K562 (cell line): Measurements from ENCODE around the gene TMEM154. TPM values are rescaled to one million over a fixed set of nuclear protein-coding genes. Genes with fewer than 3 reads are reported as not detected.

Experiments
- ATAC-seq: fragments of 200-7000 bp; cut with Tn5 transposase; 3 replicates; pipeline ENCODE4 v1.9.1; 2020; ENCODE audit warnings: moderate library complexity
- BruUV-seq: library from RNA; stranded (reverse); fragments of 400-500 nt; replicated peaks from 2 replicates; lab custom pipeline; 2021; lab: Mats Ljungman, UMichigan
- CTCF ChIA-PET: fragments of 300-600 bp; formaldehyde crosslinking; extraction: SDS; loops from one replicate; lab custom pipeline; 2021; ENCODE audit warnings: low intra/inter-chr PET ratio; lab: Yijun Ruan, JAX
- POLR2A ChIA-PET: fragments of 300-600, 350-650 bp; sonication (Branson Sonifier 250); formaldehyde crosslinking; extraction: SDS; loops from one replicate; lab custom pipeline; 2021; ENCODE audit warnings: antibody characterized with exemption, inconsistent platforms; lab: Yijun Ruan, JAX
- DNase-seq, 4 experiments: peaks; one replicate each; pipeline versions ENCODE4 v3.0.0 to v3.0.0-alpha.2; 2011 to 2018; ENCODE audit warnings: low spot score in 3 of 4, mixed read lengths in 3 of 4; ENCODE audit errors: extremely low read depth in 1 of 4
- FAIRE-seq: peaks from 2 replicates; lab custom pipeline; 2011; peaks lifted over from hg19 to GRCh38; lab: Jason Lieb, UNC
- H2AFZ ChIP-seq: 2 replicates; pipeline ENCODE4 v1.6.0; 2011; ENCODE audit warnings: low read depth, low read length, control low read depth, inconsistent platforms
- H3K27ac ChIP-seq: fragments of 200-600 bp; 3 replicates; pipeline ENCODE4 v1.8.0; 2011; ENCODE audit warnings: low read depth, mild to moderate bottlenecking, control low read depth, inconsistent platforms, low read length, moderate library complexity, mixed read lengths; ENCODE audit errors: extremely low read depth
- H3K27me3 ChIP-seq, 2 experiments: fragments of 300-600 bp in 1 of 2; 2 replicates in 1 of 2; 3 replicates in 1 of 2; pipeline versions ENCODE4 v1.6.0 to v1.8.0; 2011; ENCODE audit warnings: inconsistent platforms in 2 of 2, low read length in 2 of 2, mild to moderate bottlenecking in 1 of 2, mixed read lengths in 1 of 2, moderate library complexity in 1 of 2; ENCODE audit not compliant: control insufficient read depth in 2 of 2, insufficient read depth in 2 of 2
- H3K36me3 ChIP-seq: fragments of 300-600 bp; 3 replicates; pipeline ENCODE4 v1.8.0; 2011; ENCODE audit warnings: mild to moderate bottlenecking, low read length, inconsistent platforms; ENCODE audit not compliant: control insufficient read depth, insufficient read depth
- H3K4me1 ChIP-seq, 2 experiments: fragments of 200-600 bp in 1 of 2; replicated peaks in 1 of 2; 2 replicates in 1 of 2; 3 replicates in 1 of 2; pipeline versions ENCODE4 v1.5.1 to v1.8.0; 2011; ENCODE audit warnings: inconsistent platforms in 2 of 2, low read length in 2 of 2, mild to moderate bottlenecking in 1 of 2, mixed read lengths in 1 of 2, moderate library complexity in 1 of 2; ENCODE audit not compliant: control insufficient read depth in 2 of 2, insufficient read depth in 2 of 2
- H3K4me2 ChIP-seq: 2 replicates; pipeline ENCODE4 v1.6.1; 2011; ENCODE audit warnings: low read length, control low read depth, inconsistent platforms, mixed read lengths; ENCODE audit not compliant: insufficient read depth
- H3K4me3 ChIP-seq: fragments of 200-600 bp; sonication (generic), shearing (Covaris generic); 2 replicates; pipeline ENCODE4 v1.5.1; 2016; ENCODE audit warnings: control low read depth, inconsistent platforms
- H3K79me2 ChIP-seq: fragments of 200-600 bp; 3 replicates; pipeline ENCODE4 v1.8.0; 2011; ENCODE audit warnings: low read length, inconsistent platforms; ENCODE audit not compliant: control insufficient read depth, insufficient read depth
- H3K9ac ChIP-seq, 2 experiments: 2 replicates each; pipeline versions ENCODE4 v1.6.0 to v1.6.1; 2011; ENCODE audit warnings: low read depth in 2 of 2, low read length in 2 of 2, control low read depth in 1 of 2, inconsistent platforms in 1 of 2, mild to moderate bottlenecking in 1 of 2, mixed read lengths in 1 of 2; ENCODE audit not compliant: insufficient read depth in 1 of 2
- H3K9me1 ChIP-seq: one replicate; pipeline ENCODE4 v1.6.0; 2011; ENCODE audit warnings: inconsistent platforms, mild to moderate bottlenecking, low read length, moderate library complexity; ENCODE audit not compliant: control insufficient read depth, insufficient read depth
- H3K9me3 ChIP-seq: replicated peaks from 2 replicates; pipeline ENCODE4 v1.5.1; 2011; ENCODE audit warnings: low read depth, low read length, inconsistent platforms; ENCODE audit not compliant: control insufficient read depth, insufficient read depth
- H4K20me1 ChIP-seq: replicated peaks from 2 replicates; pipeline ENCODE4 v1.6.1; 2011; ENCODE audit warnings: low read length, inconsistent platforms, mixed read lengths; ENCODE audit not compliant: control insufficient read depth, insufficient read depth
- CBFA2T2 ChIP-seq: fragments of 450-650 bp; conservative IDR thresholded peaks from 2 replicates; pipeline ENCODE4 v1.6.1; 2017; ENCODE audit warnings: mild to moderate bottlenecking
- CBFA2T3 ChIP-seq: fragments of 450-650 bp; IDR thresholded peaks from 2 replicates; pipeline ENCODE4 v1.6.1; 2017
- CCAR2 ChIP-seq: fragments of 200-400 bp; formaldehyde crosslinking; IDR thresholded peaks from 2 replicates; pipeline ENCODE4 v1.6.1; 2017; ENCODE audit warnings: mild to moderate bottlenecking, low read depth, low read length
- CREBBP ChIP-seq: IDR thresholded peaks from one replicate; pipeline ENCODE4 v1.6.1; 2012; ENCODE audit warnings: low read depth, mild to moderate bottlenecking, control low read depth, inconsistent platforms, low read length
- ESRRA ChIP-seq: fragments of 450-650 bp; IDR thresholded peaks from 2 replicates; pipeline ENCODE4 v1.6.1; 2014; ENCODE audit warnings: low read depth, mild to moderate bottlenecking, moderate library complexity, borderline replicate concordance
- KLF16 ChIP-seq: IDR thresholded peaks from 2 replicates; pipeline ENCODE4 v1.6.1; 2016; ENCODE audit warnings: antibody characterized with exemption
- RCOR1 ChIP-seq, 2 experiments: IDR thresholded peaks; 2 replicates each; pipeline ENCODE4 v1.6.1; 2012; ENCODE audit warnings: low read depth in 2 of 2, low read length in 2 of 2, borderline replicate concordance in 1 of 2, improper control_type of control experiment in 1 of 2
- RERE ChIP-seq: sonication (generic); formaldehyde crosslinking; IDR thresholded peaks from 2 replicates; pipeline ENCODE4 v1.8.0; 2023; ENCODE audit warnings: missing genetic modification reagents, mild to moderate bottlenecking, borderline replicate concordance
- RUNX1 ChIP-seq: sonication (generic); IDR thresholded peaks from 2 replicates; pipeline ENCODE4 v1.6.1; 2016; ENCODE audit warnings: antibody characterized with exemption, low read depth
- SMARCA4 ChIP-seq: fragments of 450-650 bp; IDR thresholded peaks from 2 replicates; pipeline ENCODE4 v1.6.1; 2016
- TAL1 ChIP-seq: fragments of 450-650 bp; IDR thresholded peaks from 2 replicates; pipeline ENCODE4 v1.6.1; 2016; ENCODE audit warnings: mild to moderate bottlenecking
- TCF3 ChIP-seq: sonication (generic); formaldehyde crosslinking; IDR thresholded peaks from 2 replicates; pipeline ENCODE4 v1.4.0; 2020; ENCODE audit warnings: mild to moderate bottlenecking, missing genetic modification reagents
- TEAD4 ChIP-seq, 2 experiments: sonication (generic) in 1 of 2; formaldehyde crosslinking in 1 of 2; IDR thresholded peaks; 2 replicates each; pipeline versions ENCODE4 v1.6.1 to v1.8.0; 2012 to 2022; ENCODE audit warnings: borderline replicate concordance in 1 of 2, inconsistent platforms in 1 of 2, low read length in 1 of 2, mild to moderate bottlenecking in 1 of 2, missing genetic modification reagents in 1 of 2
- XRCC4 ChIP-seq: IDR thresholded peaks from one replicate; pipeline ENCODE4 v1.6.1; 2011; ENCODE audit not compliant: insufficient read depth, insufficient read length; ENCODE audit errors: extremely low read depth
- ZC3H8 ChIP-seq: fragments of 450-650 bp; IDR thresholded peaks from 2 replicates; pipeline ENCODE4 v1.6.1; 2017
- ZFP91 ChIP-seq: sonication (generic); formaldehyde crosslinking; IDR thresholded peaks from 2 replicates; pipeline ENCODE4 v1.8.0; 2022; ENCODE audit warnings: mild to moderate bottlenecking, missing genetic modification reagents
- ZKSCAN1 ChIP-seq: fragments of 150-350 bp; IDR thresholded peaks from 2 replicates; pipeline ENCODE4 v1.6.1; 2016; ENCODE audit warnings: low read depth, low read length
- ZNF134 ChIP-seq: fragments of 250-450 bp; sonication (Bioruptor Pico); conservative IDR thresholded peaks from 2 replicates; pipeline ENCODE4 v1.4.0; 2020
- WGBS: fragments of 100-300 bp; shearing (Covaris generic); methylation state at CpG from one replicate; pipeline ENCODE4 v1.1.6; 2016; ENCODE audit warnings: low coverage, mixed read lengths; ENCODE audit not compliant: insufficient coverage; ENCODE audit errors: missing lambda C conversion rate; 5-methylcytosine and 5-hydroxymethylcytosine counted together
- in situ Hi-C: fragments of 300-500 bp; cut with MboI; formaldehyde crosslinking; loops from 4 replicates; pipeline ENCODE4 v1.15.0; 2018; ENCODE audit warnings: inconsistent platforms, mixed read lengths
- intact Hi-C: fragments of 100-400 bp; cut with micrococcal nuclease; formaldehyde crosslinking; loops from 2 replicates; pipeline ENCODE4 v1.14.2; 2022
- polyA plus RNA-seq, 8 experiments: library from polyadenylated mRNA; depleted of rRNA in 4 of 8; stranded (reverse) in 5 of 8; unstranded in 3 of 8; fragments of >200 nt; fragmentation: Nextera tagmentation in 2 of 8; fragmentation: Illumina TruSeq in 1 of 8; extraction: Ambion mirVana in 2 of 8; extraction: Trizol in 1 of 8; gene quantifications; 2 replicates each; pipeline versions ENCODE4 v1.2.1 to v1.2.3, GENCODE V29; 2011 to 2014; ENCODE audit warnings: inconsistent platforms in 1 of 8, missing spikeins in 1 of 8
- total RNA-seq, 7 experiments: library from RNA; depleted of rRNA in 6 of 7; stranded (reverse); fragments of >200 nt in 6 of 7; fragmentation: Illumina TruSeq in 2 of 7; extraction: Trizol in 2 of 7; gene quantifications; 2 replicates each; pipeline versions ENCODE4 v1.2.1 to v1.2.3, GENCODE V29; 2011 to 2021; ENCODE audit warnings: low replicate concordance in 1 of 7

TMEM154 gene
- total and polyA plus RNA-seq, 9 of the 15 experiments (the other 6 are each of a cell fraction or from before 2014, with no cell fraction given) = 0.13 to 1.8 (median 0.58) TPM

GRCh38 chr4:152700151-152700550 lies 20.4 kb upstream of the TMEM154 start:
- POLR2A ChIA-PET = interaction anchor here (0.6 kb wide), 1 partner anchor 261 kb away, joined by 3 read pairs; no protein-coding TSS in a partner anchor
- H3K36me3 ChIP-seq = no peaks in the 10 kb centered on the region
- no peaks in the 10 kb centered on the region for H3K9me1 ChIP-seq
- CTCF ChIA-PET = no interaction called here
- no peaks in the 10 kb centered on the region for H3K9me3 ChIP-seq
- H3K4me3 ChIP-seq = no peak overlapping the region
- H3K27ac ChIP-seq = no peak overlapping the region
- H3K4me1 ChIP-seq = no peaks in the 10 kb centered on the region
- H3K4me2 ChIP-seq = no peak overlapping the region
- no TSS peak for BruUV-seq
- no peak overlapping the region for H2AFZ ChIP-seq
- 0% methylated on average over 1 of the region's 1 CpG for WGBS
- H3K79me2 ChIP-seq = no peaks in the 10 kb centered on the region
- H3K9ac ChIP-seq = no peak overlapping the region
- peaks cover 3 to 19% of the 10 kb centered on the region in 2 experiments for H3K27me3 ChIP-seq
- in situ Hi-C loops = no loop called here
- ATAC-seq = peak; percentile 48
- H4K20me1 ChIP-seq = no peaks in the 10 kb centered on the region
- no peak for DNase-seq
- intact Hi-C loops = no loop called here
- no peak for FAIRE-seq
- TF ChIP-seq RCOR1 (IDR thresholded peaks at IDR 0.05; ENCODE audit: borderline replicate concordance in 1 of 2, low read depth in 2 of 2, low read length in 2 of 2) = 0 out of 4 replicates have a peak, but pooled peaks of 1 of the 2 experiments have one; percentile 42
- TF ChIP-seq ZFP91 (CRISPR knock-in tag) = no peak
- peak; percentile 43; the same call in 1 of the 2 replicates for TF ChIP-seq TCF3 (CRISPR knock-in tag)
- TF ChIP-seq ESRRA = no peak
- no peak for TF ChIP-seq RUNX1
- 0 out of 2 replicates have a peak, but pooled peaks have one; percentile 12 for TF ChIP-seq TAL1
- TF ChIP-seq KLF16 = peak; percentile 44; the same call in 1 of the 2 replicates
- TF ChIP-seq ZC3H8 = no peak
- no peak for TF ChIP-seq ZNF134 (CRISPR knock-in tag)
- no peak for TF ChIP-seq CCAR2
- TF ChIP-seq XRCC4 = no peak
- TF ChIP-seq SMARCA4 = no peak
- TF ChIP-seq ZKSCAN1 = no peak
- 0 out of 2 replicates have a peak, but pooled peaks have one; percentile 10 for TF ChIP-seq CBFA2T2
- peak; percentile 51; the same call in 1 of the 2 replicates for TF ChIP-seq CBFA2T3
- TF ChIP-seq RERE (CRISPR knock-in tag) = no peak
- no peak for TF ChIP-seq CREBBP
- TF ChIP-seq TEAD4 (IDR thresholded peaks at IDR 0.05; ENCODE audit: low read length) = peak; percentile 61; the same call in 1 of the 2 replicates
- TF ChIP-seq TEAD4 (CRISPR knock-in tag; IDR thresholded peaks at IDR 0.05; ENCODE audit: borderline replicate concordance) = no peak
